IMR-90 (cell line): ENCODE data around the gene PCYT1B. TPM values are rescaled to one million over a fixed set of nuclear protein-coding genes. Genes with fewer than 3 reads are reported as not detected.

Source experiments
- ATAC-seq: fragments of 200-7000 bp; cut with Tn5 transposase; 2 replicates; pipeline ENCODE4 v1.9.1; 2020; ENCODE audit warnings: low read depth, mild to moderate bottlenecking, moderate library complexity
- BruUV-seq: library from RNA; stranded (reverse); fragments of 400-500 nt; replicated peaks from 2 replicates; lab custom pipeline; 2021; lab: Mats Ljungman, UMichigan
- CTCF ChIA-PET: fragments of 300-600 bp; formaldehyde crosslinking; extraction: SDS; loops from one replicate; lab custom pipeline; 2021; ENCODE audit warnings: antibody characterized with exemption; lab: Yijun Ruan, JAX
- POLR2A ChIA-PET: fragments of 300-600 bp; sonication (Branson Sonifier 250); formaldehyde crosslinking; loops from one replicate; lab custom pipeline; 2022; ENCODE audit warnings: antibody characterized with exemption; ENCODE audit not compliant: unreplicated experiment; lab: Charles Lee
- DNase-seq: peaks from one replicate; pipeline ENCODE4 v3.0.0; 2013
- H2AFZ ChIP-seq: replicated peaks from 2 replicates; pipeline ENCODE3; 2013; ENCODE audit warnings: low read length, mild to moderate bottlenecking; ENCODE audit not compliant: poor library complexity
- H2AK5ac ChIP-seq: 2 replicates; pipeline ENCODE4 v1.6.1; 2013; ENCODE audit warnings: low read depth, low read length, inconsistent platforms
- H2AK9ac ChIP-seq: replicated peaks from 2 replicates; pipeline ENCODE3; 2013; ENCODE audit warnings: mild to moderate bottlenecking, low read depth, low read length, moderate library complexity; ENCODE audit not compliant: poor library complexity
- H2BK120ac ChIP-seq: 2 replicates; pipeline ENCODE4 v1.6.1; 2013; ENCODE audit warnings: low read depth, low read length, inconsistent platforms
- H2BK15ac ChIP-seq: 3 replicates; pipeline ENCODE4 v1.6.1; 2013; ENCODE audit warnings: low read depth, low read length, inconsistent platforms
- H2BK20ac ChIP-seq: 2 replicates; pipeline ENCODE4 v1.6.1; 2013; ENCODE audit warnings: low read depth, mild to moderate bottlenecking, inconsistent platforms, low read length, moderate library complexity
- H2BK5ac ChIP-seq: 2 replicates; pipeline ENCODE4 v1.6.1; 2013; ENCODE audit warnings: mild to moderate bottlenecking, low read depth, low read length, inconsistent platforms; ENCODE audit not compliant: poor library complexity, severe bottlenecking
- H3K14ac ChIP-seq: replicated peaks from 2 replicates; pipeline ENCODE4 v1.6.1; 2013; ENCODE audit warnings: low read depth, low read length, inconsistent platforms
- H3K18ac ChIP-seq: 2 replicates; pipeline ENCODE4 v1.6.1; 2013; ENCODE audit warnings: low read depth, low read length, control low read depth
- H3K23ac ChIP-seq: 2 replicates; pipeline ENCODE4 v1.6.1; 2013; ENCODE audit warnings: low read depth, low read length, inconsistent platforms
- H3K27ac ChIP-seq: 2 replicates; pipeline ENCODE4 v1.5.1; 2013; ENCODE audit warnings: mild to moderate bottlenecking, control low read depth, low read length; ENCODE audit not compliant: insufficient read depth
- H3K27me3 ChIP-seq: 2 replicates; pipeline ENCODE4 v1.6.1; 2013; ENCODE audit warnings: low read length; ENCODE audit not compliant: control insufficient read depth, insufficient read depth
- H3K36me3 ChIP-seq: 2 replicates; pipeline ENCODE4 v1.6.1; 2013; ENCODE audit warnings: low read length, mixed read lengths; ENCODE audit not compliant: control insufficient read depth, insufficient read depth
- H3K4ac ChIP-seq: 2 replicates; pipeline ENCODE4 v1.6.1; 2013; ENCODE audit warnings: low read depth, low read length, inconsistent platforms
- H3K4me1 ChIP-seq: 2 replicates; pipeline ENCODE4 v1.6.1; 2013; ENCODE audit warnings: low read length, mixed read lengths; ENCODE audit not compliant: control insufficient read depth, insufficient read depth
- H3K4me2 ChIP-seq: 2 replicates; pipeline ENCODE4 v1.6.1; 2013; ENCODE audit warnings: low read depth, mild to moderate bottlenecking, control low read depth, low read length, moderate library complexity
- H3K4me3 ChIP-seq: 2 replicates; pipeline ENCODE4 v1.5.1; 2013; ENCODE audit warnings: low read depth, mild to moderate bottlenecking, control low read depth, low read length, moderate library complexity; ENCODE audit not compliant: insufficient read depth
- H3K56ac ChIP-seq: 2 replicates; pipeline ENCODE4 v1.6.1; 2013; ENCODE audit warnings: low read length, inconsistent platforms; ENCODE audit not compliant: insufficient read depth; ENCODE audit errors: extremely low read depth
- H3K79me1 ChIP-seq, 2 experiments: 2 replicates each; pipeline ENCODE4 v1.6.1; 2013; ENCODE audit warnings: low read length in 2 of 2, inconsistent platforms in 1 of 2, low read depth in 1 of 2
- H3K9ac ChIP-seq: 2 replicates; pipeline ENCODE4 v1.6.1; 2013; ENCODE audit warnings: low read depth, low read length, control low read depth
- H3K9me1 ChIP-seq: 2 replicates; pipeline ENCODE4 v1.6.1; 2013; ENCODE audit warnings: low read length, inconsistent platforms; ENCODE audit not compliant: insufficient read depth
- H3K9me3 ChIP-seq: 2 replicates; pipeline ENCODE4 v1.6.1; 2013; ENCODE audit warnings: low read length; ENCODE audit not compliant: control insufficient read depth, insufficient read depth
- H4K20me1 ChIP-seq: 2 replicates; pipeline ENCODE4 v1.6.1; 2013; ENCODE audit warnings: low read length, inconsistent platforms; ENCODE audit not compliant: insufficient read depth
- H4K5ac ChIP-seq: 2 replicates; pipeline ENCODE4 v1.6.1; 2013; ENCODE audit warnings: mild to moderate bottlenecking, low read depth, low read length, control low read depth
- H4K8ac ChIP-seq, 2 experiments: 2 replicates each; pipeline ENCODE4 v1.6.1; 2013; ENCODE audit warnings: low read depth in 2 of 2, low read length in 2 of 2, control low read depth in 1 of 2, inconsistent platforms in 1 of 2
- H4K91ac ChIP-seq: 2 replicates; pipeline ENCODE4 v1.6.1; 2013; ENCODE audit warnings: low read depth, low read length, inconsistent platforms; ENCODE audit not compliant: insufficient read depth
- BHLHE40 ChIP-seq: fragments of 150-350 bp; IDR thresholded peaks from 2 replicates; pipeline ENCODE4 v1.6.1; 2016; ENCODE audit warnings: mild to moderate bottlenecking, low read depth, low read length
- CEBPB ChIP-seq: IDR thresholded peaks from 2 replicates; pipeline ENCODE4 v1.6.1; 2012; ENCODE audit warnings: low read depth, low read length, improper control_type of control experiment
- FOS ChIP-seq: fragments of 150-350 bp; IDR thresholded peaks from 2 replicates; pipeline ENCODE4 v1.6.1; 2016; ENCODE audit warnings: low read depth, low read length
- MAFK ChIP-seq: IDR thresholded peaks from 2 replicates; pipeline ENCODE4 v1.6.1; 2012; ENCODE audit warnings: low read depth, low read length, improper control_type of control experiment
- MAZ ChIP-seq: IDR thresholded peaks from 2 replicates; pipeline ENCODE4 v1.6.1; 2012; ENCODE audit warnings: low read depth, mild to moderate bottlenecking, low read length, improper control_type of control experiment, moderate library complexity, borderline replicate concordance
- MXI1 ChIP-seq: IDR thresholded peaks from 2 replicates; pipeline ENCODE4 v1.6.1; 2012; ENCODE audit warnings: low read depth, mild to moderate bottlenecking, low read length, moderate library complexity, borderline replicate concordance
- NFE2L2 ChIP-seq: fragments of 150-350 bp; IDR thresholded peaks from 2 replicates; pipeline ENCODE4 v1.6.1; 2016; ENCODE audit warnings: low read depth, mild to moderate bottlenecking, low read length
- POLR2A ChIP-seq: IDR thresholded peaks from 2 replicates; pipeline ENCODE4 v1.6.1; 2012; ENCODE audit warnings: mild to moderate bottlenecking, low read depth, low read length
- RAD21 ChIP-seq: IDR thresholded peaks from 2 replicates; pipeline ENCODE4 v1.6.1; 2012; ENCODE audit warnings: low read length, improper control_type of control experiment
- RCOR1 ChIP-seq: IDR thresholded peaks from 2 replicates; pipeline ENCODE4 v1.6.1; 2012; ENCODE audit warnings: mild to moderate bottlenecking, low read length, improper control_type of control experiment; ENCODE audit not compliant: insufficient replicate concordance
- RFX5 ChIP-seq: IDR thresholded peaks from 2 replicates; pipeline ENCODE4 v1.8.0; 2012; ENCODE audit warnings: low read depth, mild to moderate bottlenecking, low read length, moderate library complexity
- SMC3 ChIP-seq: fragments of 150-350 bp; IDR thresholded peaks from 2 replicates; pipeline ENCODE4 v1.6.1; 2016; ENCODE audit warnings: low read depth, mild to moderate bottlenecking, antibody characterized with exemption, low read length, moderate library complexity
- WGBS, 2 experiments: methylation state at CpG; one replicate each; pipeline versions ENCODE4 v1.1.5 to v1.1.7; 2013; ENCODE audit warnings: missing lambda C conversion rate in 2 of 2; ENCODE audit not compliant: insufficient read length in 1 of 2; ENCODE audit errors: extremely low coverage in 2 of 2; 5-methylcytosine and 5-hydroxymethylcytosine counted together
- dilution Hi-C: fragments of 300-500 bp; cut with HindIII; formaldehyde crosslinking; loops from one replicate; pipeline ENCODE4 v1.14.3; 2018; ENCODE audit warnings: low sequenced_read_pairs; ENCODE audit not compliant: unreplicated experiment
- in situ Hi-C: fragments of 300-500 bp; cut with MboI; formaldehyde crosslinking; loops from 3 replicates; pipeline ENCODE4 v1.14.3; 2019; ENCODE audit warnings: low sequenced_read_pairs, inconsistent platforms, mixed read lengths
- intact Hi-C: fragments of 100-400 bp; cut with micrococcal nuclease; formaldehyde crosslinking; loops from 2 replicates; pipeline ENCODE4 v1.10.0; 2022
- polyA plus RNA-seq, 3 experiments: library from polyadenylated mRNA; depleted of rRNA; stranded (reverse); fragments of >200 nt; gene quantifications; 2 replicates each; pipeline ENCODE4 v1.2.3, GENCODE V29; 2012; ENCODE audit warnings: low replicate concordance in 1 of 3
- total RNA-seq: library from RNA; depleted of rRNA; stranded (reverse); fragments of >200 nt; gene quantifications from 2 replicates; pipeline ENCODE4 v1.2.3, GENCODE V29; 2012
- TF ChIP-seq, protein P1 (sequence below): conservative IDR thresholded peaks from 2 replicates; pipeline ENCODE4 v1.5.1; 2012; ENCODE audit warnings: mild to moderate bottlenecking, low read depth, low read length, improper control_type of control experiment
- TF ChIP-seq, protein P2 (sequence below): fragments of 150-350 bp; IDR thresholded peaks from 2 replicates; pipeline ENCODE4 v1.6.1; 2016; ENCODE audit warnings: low read depth, mild to moderate bottlenecking, low read length, moderate library complexity, borderline replicate concordance
- TF ChIP-seq, protein P3 (sequence below): fragments of 150-350 bp; IDR thresholded peaks from 2 replicates; pipeline ENCODE4 v1.6.1; 2017; ENCODE audit warnings: mild to moderate bottlenecking, antibody characterized with exemption, low read length, low read depth

Gene PCYT1B
- total and polyA plus RNA-seq, 2 of the 4 experiments (the other 2 are of a cell fraction): under 0.01 to 0.09 TPM

DNA sequence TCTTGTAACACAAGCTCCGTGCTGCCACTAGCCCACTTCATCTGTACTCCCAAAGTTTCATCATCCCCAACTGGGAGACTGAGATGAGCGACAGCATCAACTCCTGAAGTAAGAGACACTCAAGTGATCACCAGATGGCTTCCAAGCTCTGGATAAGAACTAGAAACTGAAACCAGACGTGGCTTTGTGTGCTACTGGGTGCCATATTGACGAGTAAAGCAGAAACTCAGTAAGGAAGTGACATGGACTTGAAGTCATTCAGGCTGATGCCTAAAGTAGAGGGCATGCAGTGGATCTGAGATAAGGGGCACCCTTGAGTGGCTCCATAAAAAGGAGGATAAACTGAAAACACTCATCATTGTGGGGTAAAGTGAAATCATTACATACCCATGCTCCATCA lies 72.4 kb downstream of the PCYT1B start:
- Histone ChIP-seq H3K79me1 (no peaks in the 10 kb centered on the region), H3K4ac (no peak overlapping the region), H2BK20ac (no peak overlapping the region), H4K5ac (no peak overlapping the region), H3K27ac (no peak overlapping the region), H2BK15ac (no peak overlapping the region), H3K9me1 (no peaks in the 10 kb centered on the region), H3K4me1 (no peaks in the 10 kb centered on the region), H3K36me3 (no peaks in the 10 kb centered on the region), H2BK5ac (no peak overlapping the region), H3K14ac (no peak overlapping the region), H2AFZ (no peak overlapping the region), H4K20me1 (no peaks in the 10 kb centered on the region), H3K4me3 (no peak overlapping the region), H3K4me2 (no peak overlapping the region), H3K27me3 (peaks cover 4% of the 10 kb centered on the region; the same call in 1 of the 2 replicates), H3K9me3 (no peaks in the 10 kb centered on the region), H2AK5ac (no peak overlapping the region), H4K8ac (no peak overlapping the region), H2BK120ac (no peak overlapping the region), H2AK9ac (peak overlapping the region; percentile 55), H4K91ac (no peak overlapping the region), H3K23ac (no peak overlapping the region), H3K9ac (no peak overlapping the region), H3K18ac (no peak overlapping the region), H3K56ac (no peak overlapping the region)
- intact Hi-C loops (no loop called here), dilution Hi-C loops (no loop called here), in situ Hi-C loops (no loop called here)
- TF ChIP-seq, protein P1, sequence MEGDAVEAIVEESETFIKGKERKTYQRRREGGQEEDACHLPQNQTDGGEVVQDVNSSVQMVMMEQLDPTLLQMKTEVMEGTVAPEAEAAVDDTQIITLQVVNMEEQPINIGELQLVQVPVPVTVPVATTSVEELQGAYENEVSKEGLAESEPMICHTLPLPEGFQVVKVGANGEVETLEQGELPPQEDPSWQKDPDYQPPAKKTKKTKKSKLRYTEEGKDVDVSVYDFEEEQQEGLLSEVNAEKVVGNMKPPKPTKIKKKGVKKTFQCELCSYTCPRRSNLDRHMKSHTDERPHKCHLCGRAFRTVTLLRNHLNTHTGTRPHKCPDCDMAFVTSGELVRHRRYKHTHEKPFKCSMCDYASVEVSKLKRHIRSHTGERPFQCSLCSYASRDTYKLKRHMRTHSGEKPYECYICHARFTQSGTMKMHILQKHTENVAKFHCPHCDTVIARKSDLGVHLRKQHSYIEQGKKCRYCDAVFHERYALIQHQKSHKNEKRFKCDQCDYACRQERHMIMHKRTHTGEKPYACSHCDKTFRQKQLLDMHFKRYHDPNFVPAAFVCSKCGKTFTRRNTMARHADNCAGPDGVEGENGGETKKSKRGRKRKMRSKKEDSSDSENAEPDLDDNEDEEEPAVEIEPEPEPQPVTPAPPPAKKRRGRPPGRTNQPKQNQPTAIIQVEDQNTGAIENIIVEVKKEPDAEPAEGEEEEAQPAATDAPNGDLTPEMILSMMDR: no peak
- TF ChIP-seq, protein P2, sequence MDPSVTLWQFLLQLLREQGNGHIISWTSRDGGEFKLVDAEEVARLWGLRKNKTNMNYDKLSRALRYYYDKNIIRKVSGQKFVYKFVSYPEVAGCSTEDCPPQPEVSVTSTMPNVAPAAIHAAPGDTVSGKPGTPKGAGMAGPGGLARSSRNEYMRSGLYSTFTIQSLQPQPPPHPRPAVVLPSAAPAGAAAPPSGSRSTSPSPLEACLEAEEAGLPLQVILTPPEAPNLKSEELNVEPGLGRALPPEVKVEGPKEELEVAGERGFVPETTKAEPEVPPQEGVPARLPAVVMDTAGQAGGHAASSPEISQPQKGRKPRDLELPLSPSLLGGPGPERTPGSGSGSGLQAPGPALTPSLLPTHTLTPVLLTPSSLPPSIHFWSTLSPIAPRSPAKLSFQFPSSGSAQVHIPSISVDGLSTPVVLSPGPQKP: no peak
- TF ChIP-seq NFE2L2 (no peak), CEBPB (no peak), MAZ (no peak), MAFK (no peak), MXI1 (no peak), RCOR1 (no peak), POLR2A (no peak), BHLHE40 (no peak), FOS (no peak), SMC3 (no peak), RFX5 (no peak), RAD21 (no peak)
- TF ChIP-seq, protein P3, sequence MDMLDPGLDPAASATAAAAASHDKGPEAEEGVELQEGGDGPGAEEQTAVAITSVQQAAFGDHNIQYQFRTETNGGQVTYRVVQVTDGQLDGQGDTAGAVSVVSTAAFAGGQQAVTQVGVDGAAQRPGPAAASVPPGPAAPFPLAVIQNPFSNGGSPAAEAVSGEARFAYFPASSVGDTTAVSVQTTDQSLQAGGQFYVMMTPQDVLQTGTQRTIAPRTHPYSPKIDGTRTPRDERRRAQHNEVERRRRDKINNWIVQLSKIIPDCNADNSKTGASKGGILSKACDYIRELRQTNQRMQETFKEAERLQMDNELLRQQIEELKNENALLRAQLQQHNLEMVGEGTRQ: no peak
- ChIA-PET CTCF (no interaction called here), POLR2A (no interaction called here)
- ATAC-seq: no peak
- BruUV-seq: no TSS peak
- no peak for DNase-seq
- 40% methylated on average over 1 of the region's 4 CpGs; no CpG with 5 or more reads in 1 of the 2 experiments for WGBS, 2 experiments
